Endothelial cell of hepatic sinusoid (primary cell): ENCODE data around the gene LELP1.
"Not testable (repeated sequence)": the region's sequence is repeated elsewhere in the genome, so short reads cannot be mapped to it uniquely, and the experiment has no call there.

Experiments used
- in situ Hi-C: cut with HindIII; loops from 2 replicates; pipeline ENCODE4 v1.10.0; 2017; ENCODE audit warnings: low sequenced_read_pairs

Gene LELP1

DNA sequence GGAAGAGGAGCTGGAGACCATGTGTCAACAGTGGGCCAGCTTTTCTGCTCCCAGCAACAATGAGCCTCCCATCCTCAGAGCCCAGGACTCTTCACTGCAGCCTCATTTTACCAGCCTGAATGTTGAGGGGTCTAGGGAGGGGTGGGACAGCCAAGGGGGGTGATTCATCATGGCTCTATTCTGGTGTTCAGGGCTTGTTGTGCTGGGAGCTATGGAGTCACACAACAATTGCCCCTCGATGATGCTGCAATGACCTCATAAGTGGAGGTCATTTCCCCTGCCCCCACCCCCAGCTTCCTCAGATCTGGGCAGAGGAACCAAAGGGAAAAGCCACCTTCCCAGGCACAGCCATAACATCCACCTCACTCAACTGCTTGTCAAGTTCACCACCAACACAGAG is at the start of gene LELP1:
LELP1 (plus strand) TSS at position 301 of the 400 bp plus-strand sequence. CDS start 1,278 bp downstream, outside the sequence.
- in situ Hi-C loops: no loop called here

DNA sequence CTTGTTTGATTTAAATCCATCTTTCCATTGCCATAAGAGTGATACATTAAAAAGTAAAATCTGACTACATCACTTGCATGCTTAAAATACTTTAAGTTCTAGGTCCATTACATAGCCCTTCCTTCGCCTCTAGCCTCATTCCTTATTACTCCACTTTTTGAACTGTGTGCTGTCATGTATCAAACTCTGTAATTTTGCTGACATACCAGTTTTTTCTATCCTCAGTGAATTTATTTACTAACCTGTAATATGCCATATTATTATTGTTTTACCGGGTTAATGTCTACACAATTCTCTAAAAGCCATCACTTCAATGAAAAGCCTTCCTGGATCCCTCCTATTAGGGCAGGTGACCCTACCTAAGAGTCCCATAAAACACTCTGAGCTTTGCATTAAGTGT is 47.7 kb upstream of the LELP1 start:
- in situ Hi-C loops: no loop called here

DNA sequence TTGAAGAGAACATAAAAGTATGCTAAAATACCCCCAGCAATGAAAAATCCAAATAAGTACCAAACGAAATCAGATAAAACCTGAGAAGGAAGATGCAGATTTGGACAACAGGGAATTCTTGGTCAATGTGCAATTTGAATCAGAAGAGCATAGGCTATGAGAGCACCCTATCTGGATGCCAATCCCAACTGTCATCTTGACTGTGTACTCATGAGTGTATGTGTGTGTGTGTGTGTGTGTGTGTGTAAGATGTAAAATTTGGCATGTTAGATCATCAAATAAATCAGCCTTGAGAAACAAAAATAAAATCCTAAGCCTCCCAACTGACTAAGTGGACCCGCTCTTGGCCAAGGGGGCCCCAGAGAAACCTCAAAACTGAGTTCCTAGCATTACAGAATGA is 34.5 kb upstream of the LELP1 start:
- in situ Hi-C loops: no loop called here

DNA sequence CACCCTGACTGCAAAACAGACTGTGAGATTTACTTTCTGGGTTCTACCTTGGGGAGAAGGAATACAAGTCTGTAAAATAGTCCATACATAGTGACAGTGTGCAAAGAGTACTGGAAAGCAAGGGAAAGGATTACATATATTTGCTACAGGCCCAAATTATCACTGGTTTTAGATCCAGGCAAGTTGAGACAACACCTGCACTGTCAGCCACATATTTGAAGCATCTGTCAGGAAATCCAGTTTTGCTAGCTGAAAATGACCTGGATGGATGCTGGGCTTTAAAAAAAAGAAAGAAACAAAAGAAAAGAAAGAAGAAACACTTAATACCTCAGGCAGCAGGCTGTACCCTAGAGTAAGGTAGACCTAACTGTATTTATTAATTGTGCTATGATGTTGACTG is 28.6 kb upstream of the LELP1 start:
- in situ Hi-C loops: loop anchor here (5.0 kb wide), 1 partner anchor 38 kb away; no protein-coding TSS in a partner anchor

DNA sequence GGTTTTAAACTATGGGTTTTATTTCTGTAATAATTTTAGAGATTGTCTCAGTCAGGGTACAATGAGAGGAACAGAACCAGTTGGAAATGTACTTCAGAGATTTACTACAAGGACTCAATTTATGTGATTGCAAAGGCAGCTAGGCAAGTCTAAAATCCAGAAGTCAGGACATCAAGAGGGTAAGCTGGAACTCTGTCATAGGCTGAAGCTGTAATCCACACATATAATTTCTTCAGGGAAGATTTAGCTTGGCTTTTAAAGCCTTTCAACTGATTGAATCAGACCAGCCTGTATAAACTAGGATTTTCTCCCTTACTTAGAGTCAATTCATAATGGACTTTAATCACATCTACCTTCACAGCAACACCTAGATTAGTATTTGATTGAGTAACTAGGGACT is 24.3 kb upstream of the LELP1 start:
- in situ Hi-C loops: no loop called here

DNA sequence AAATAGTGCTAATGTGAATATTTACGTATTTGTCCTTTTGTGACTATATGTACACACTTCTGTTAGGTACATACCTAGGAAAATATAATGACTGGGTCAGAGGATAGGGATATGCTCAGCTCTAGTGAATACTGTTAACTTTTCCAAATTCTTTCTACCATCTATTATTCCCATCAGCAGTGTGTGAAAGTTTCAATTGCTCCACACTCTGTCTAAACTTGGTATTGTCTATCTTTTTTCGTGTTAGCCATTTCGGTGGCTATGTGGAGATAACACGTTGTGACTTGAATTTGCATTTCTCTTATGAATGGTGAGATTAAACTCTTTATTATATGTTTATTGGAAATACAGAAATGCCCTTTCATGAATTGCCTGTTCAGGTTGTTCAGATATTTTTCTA is 22.7 kb upstream of the LELP1 start:
- in situ Hi-C loops: no loop called here

DNA sequence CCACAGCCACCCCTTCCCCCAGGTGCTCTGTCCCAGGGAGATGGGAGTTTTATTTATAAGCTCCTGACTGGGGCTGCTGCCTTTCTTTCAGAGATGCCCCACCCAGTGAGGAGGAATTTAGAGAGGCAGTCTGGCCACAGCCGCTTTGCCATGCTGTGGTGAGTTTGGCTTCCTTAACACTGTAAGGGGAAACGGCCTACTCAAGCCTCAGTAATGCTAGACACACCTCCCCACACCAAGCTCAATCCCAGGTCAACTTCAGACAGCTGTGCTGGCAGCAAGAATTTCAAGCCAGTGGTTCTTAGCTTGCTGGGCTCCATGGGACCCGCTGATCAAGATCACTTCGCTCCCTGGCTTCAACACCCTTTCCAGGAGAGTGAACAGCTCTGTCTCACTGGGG is 14.9 kb upstream of the LELP1 start:
- in situ Hi-C loops: not testable (repeated sequence)

DNA sequence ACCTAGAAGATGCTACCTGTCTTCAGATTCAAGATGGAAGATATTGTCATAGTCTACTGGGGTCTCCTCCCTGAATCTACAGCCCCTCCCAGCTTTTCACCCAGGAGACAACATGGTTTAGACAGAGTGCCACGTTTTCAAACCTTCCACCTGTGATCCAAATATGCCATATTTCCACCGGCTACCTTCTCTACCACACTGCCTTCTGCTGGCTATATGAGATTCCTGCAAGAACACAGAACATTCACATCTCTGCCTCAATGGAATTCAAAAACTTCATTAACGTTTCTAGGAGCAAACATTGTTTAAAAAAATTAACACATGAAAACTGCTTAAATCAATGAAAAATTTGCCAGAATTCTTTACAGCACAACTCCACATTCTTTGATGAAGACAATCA is 12.9 kb upstream of the LELP1 start:
- in situ Hi-C loops: no loop called here

DNA sequence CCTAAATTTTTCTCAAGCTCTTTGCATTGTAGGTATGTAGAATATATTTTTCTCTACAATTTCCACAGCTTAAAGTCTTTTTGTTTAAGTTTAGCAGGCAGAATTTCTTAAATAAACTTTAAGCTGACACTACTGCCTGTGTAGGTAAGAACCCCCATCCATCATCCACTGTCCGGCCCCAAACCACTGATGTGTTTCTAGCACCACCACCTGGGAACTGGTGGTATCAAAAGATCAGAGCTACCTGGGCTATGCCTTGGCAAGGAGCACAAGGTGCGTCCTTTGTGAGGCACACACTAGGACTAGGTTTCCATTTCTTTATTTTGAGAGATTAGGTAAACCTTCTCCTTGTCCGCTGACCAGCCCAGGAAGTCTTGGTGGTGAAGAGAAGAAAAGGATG is 10.5 kb upstream of the LELP1 start:
- in situ Hi-C loops: no loop called here

DNA sequence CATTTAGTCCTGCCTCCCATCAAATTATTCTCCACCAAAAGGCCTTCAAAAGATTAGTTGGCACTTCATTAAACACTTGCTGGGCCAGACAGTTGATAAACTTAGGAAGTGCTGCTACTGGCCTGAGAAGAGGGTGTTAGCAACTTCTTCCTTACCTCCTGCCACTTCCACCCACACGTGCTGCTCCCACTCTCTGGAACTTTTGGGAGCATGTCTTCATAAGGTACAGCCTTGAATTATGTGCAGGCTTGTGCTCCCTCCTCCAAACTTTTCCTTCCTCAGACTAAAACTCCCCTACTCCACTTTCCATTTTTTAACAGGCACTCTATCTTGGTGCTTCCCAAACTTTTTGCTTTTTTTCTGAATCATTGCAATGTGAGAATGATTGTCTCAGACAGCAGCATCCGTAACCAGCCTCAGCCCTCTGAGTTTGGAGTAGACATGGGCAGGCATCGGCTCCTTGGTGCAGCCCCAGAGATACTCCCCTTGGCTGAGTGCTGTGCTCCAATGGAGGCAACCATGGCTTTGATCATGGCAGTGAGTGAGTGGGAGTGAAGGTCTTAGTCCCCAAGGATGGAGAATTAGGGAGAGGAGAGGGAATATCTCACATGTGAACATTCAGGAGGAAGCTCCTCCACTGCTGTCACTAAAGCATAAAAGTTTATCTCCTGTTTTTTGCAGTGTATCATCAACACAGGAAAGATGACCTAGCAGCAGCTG is 8.7 kb upstream of the LELP1 start:
- in situ Hi-C loops: no loop called here

DNA sequence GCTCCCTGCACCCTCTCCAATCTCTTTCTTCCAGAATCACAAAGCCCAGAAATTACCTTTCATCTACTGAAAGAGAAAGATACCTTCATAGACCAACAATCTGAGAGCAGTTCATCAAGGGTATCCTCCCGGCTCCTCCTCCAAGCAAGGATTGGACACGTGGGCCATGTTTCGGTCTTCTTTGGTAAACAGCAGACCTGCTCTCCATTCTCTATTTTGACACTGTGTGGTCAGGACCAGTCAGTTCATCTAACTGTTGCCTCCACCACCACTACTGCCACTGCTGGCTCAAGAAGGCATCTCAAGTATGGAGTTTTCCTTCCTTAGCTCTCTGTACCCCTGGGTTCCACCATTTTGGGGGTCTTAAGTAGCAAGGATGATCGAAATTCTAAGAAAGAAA is 8.0 kb upstream of the LELP1 start:
- in situ Hi-C loops: no loop called here

DNA sequence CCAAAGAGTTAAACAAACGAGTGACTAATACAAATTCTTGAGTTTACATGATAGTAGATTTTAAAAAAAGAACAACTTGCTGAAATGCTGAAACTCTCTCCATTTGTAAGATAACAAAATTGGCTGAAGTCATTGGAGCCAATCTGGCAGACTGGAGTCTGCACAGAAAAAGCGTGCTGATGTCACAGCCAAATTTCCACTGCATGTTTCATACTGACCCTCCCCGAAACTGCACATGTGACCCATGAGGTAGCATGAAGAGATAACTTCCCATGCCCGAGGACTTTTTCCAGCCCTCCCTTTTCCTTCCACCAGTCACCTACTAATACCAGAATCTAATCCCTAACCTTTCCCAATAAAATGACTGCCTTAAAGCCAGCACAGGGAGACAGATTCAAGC is 1.2 kb upstream of the LELP1 start:
- in situ Hi-C loops: no loop called here

DNA sequence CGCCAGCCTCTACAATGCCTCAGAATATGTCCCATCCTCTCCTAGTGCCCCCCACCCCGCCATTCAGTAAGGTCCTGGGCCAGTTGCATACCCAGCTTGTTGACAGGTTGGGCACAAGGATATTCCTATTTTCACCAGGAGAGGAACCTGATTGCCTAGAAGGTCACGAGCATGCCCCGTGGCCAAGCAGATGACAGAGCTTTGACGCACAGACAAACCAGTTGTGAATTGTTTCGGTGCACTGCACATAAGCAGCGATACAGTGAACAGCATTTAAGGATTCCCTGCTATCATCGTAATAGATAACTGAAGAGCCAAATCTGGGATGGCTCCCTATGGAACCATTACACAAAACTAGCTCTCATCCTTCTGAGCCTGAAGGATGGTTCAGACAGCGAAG is 3.4 kb downstream of the LELP1 start:
- in situ Hi-C loops: no loop called here

DNA sequence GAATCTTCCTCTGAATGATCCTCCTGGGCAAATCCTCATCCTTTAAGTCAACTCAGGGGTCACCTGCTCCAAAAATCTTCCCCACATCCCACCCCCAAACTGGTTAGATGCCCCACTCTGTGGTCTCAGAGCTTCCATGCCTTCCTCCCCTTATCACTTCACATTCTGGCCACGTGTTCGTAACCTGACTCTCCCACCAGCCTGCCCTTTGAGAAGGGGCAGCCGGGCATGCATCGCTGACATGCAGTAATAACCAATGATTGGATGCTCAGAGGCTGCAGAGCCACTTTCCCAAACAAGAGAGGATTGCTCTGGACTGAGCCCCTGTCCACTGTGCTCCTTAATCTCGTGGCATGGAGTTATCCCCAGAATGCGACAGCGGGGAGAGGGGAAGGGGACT is 7.0 kb downstream of the LELP1 start:
- in situ Hi-C loops: loop anchor here (5.0 kb wide), 1 partner anchor 38 kb away; no protein-coding TSS in a partner anchor

DNA sequence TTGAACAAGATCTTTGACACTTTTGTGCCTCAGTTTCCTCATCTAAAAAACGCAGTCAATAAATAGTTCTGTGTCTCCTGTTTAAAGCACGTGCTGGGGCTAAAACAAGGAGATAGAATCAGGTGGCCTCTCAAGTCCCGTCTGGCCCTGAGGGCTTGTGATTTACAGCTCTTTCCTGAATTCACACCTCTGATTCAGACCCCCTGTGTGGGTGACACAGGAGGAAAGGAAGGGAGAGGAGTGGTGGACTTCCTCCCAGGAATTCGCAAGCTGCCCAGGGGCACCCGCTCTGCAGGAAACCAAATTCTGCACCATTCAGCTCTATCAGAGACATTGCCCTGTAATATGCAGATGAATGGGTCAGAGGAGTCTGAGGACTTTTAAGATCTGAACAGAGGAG is 9.0 kb downstream of the LELP1 start:
- in situ Hi-C loops: loop anchor here (5.0 kb wide), 1 partner anchor 40 kb away; no protein-coding TSS in a partner anchor

DNA sequence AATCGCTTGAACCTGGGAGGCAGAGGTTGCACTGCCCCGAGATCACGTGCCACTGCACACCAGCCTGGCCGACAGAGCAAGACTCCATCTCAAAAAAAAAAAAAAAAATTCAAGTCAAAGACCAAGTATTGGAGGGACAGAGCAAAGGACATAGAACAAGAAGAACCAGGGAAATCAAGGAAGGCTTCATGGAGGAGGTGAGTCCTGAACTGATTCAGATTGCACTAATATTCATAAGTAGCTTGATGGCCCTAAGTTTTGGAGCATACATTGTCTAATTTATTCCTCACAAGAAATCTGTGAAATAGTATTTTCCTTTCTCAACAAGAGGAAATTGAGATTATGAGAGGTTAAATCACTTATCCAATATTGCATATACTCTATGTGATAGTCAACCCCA is 10.3 kb downstream of the LELP1 start:
- in situ Hi-C loops: loop anchor here (5.0 kb wide), 1 partner anchor 41 kb away; no protein-coding TSS in a partner anchor

DNA sequence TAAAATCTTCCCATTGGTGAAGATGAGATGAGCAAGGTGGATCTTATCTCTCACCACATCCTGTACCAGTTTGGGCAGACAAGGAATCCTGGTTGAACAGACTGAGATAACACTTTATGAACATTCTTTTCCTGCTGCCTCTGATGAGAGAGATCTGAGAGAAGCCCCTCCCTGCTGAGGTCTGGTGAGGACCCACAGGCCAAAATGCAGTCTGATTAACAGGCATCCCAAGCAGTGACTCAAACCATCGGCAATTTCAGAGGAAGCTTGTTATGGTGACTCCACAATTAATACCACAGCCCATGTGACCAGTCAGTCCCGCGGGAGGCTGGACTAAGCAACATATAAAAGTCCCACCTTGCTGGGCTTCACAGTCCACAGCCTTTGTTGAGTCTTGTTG is 14.0 kb downstream of the LELP1 start, which contains the start of gene PRR9:
PRR9 (plus strand) TSS at position 373 of the 400 bp plus-strand sequence. CDS start 561 bp downstream, outside the sequence.
- in situ Hi-C loops: no loop called here

DNA sequence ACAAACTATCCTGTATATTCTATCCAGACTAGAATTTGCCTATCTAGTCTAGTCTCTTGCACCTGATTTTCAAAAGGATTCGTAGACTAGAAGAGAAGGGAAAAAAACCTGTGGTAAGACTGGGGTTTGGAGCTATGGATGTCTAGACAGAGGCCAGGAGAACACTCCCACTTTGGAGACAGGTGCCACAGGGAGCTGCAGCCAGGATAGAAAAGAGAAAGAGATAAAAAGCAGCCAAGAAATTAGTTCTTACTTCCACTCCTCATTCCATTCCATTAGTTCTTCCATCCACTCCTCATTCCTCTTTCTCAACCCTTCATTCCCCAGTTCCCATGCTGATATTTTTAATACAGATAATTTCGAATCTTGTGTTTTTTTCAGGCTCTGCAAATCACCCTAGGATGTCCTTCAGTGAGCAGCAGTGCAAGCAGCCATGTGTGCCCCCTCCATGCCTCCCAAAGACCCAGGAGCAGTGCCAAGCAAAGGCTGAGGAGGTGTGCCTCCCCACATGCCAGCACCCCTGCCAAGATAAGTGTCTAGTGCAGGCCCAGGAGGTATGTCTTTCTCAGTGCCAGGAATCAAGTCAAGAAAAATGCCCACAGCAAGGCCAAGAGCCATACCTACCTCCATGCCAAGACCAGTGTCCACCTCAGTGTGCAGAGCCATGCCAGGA is 14.7 kb downstream of the LELP1 start:
- in situ Hi-C loops: no loop called here

DNA sequence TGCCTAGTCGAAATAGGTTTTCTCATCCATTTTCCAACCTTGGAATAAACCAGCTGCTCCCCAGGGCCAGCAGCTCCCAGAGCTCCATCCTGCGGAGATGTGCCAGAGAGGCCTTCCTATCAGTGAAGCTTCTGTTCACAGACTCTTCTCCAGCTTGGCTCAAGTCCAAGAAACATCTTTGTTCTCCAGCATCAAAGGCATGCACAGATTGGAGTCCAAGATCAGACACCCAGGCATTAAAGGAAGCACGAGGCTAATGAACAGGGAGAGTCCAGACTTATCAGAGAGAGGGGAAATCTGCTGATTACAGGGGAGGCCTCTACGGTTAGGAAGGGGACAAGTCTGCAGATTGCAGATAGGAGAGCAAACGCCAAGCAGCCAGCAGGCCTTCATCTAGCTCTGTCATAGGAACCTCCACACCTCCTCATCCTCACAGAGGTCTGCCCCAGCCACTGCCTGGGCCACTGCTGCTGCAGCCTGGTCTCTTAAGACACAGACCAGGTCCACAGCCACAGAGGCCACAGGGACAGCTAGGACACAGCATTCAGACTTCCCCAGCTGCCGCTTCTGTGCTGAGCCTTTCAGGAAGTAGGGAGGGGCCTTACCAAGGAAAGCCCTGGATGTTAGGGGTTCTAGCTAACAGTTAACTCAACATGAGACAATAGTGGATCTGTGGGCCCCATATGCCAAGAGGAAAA is 17.5 kb downstream of the LELP1 start:
- in situ Hi-C loops: no loop called here

DNA sequence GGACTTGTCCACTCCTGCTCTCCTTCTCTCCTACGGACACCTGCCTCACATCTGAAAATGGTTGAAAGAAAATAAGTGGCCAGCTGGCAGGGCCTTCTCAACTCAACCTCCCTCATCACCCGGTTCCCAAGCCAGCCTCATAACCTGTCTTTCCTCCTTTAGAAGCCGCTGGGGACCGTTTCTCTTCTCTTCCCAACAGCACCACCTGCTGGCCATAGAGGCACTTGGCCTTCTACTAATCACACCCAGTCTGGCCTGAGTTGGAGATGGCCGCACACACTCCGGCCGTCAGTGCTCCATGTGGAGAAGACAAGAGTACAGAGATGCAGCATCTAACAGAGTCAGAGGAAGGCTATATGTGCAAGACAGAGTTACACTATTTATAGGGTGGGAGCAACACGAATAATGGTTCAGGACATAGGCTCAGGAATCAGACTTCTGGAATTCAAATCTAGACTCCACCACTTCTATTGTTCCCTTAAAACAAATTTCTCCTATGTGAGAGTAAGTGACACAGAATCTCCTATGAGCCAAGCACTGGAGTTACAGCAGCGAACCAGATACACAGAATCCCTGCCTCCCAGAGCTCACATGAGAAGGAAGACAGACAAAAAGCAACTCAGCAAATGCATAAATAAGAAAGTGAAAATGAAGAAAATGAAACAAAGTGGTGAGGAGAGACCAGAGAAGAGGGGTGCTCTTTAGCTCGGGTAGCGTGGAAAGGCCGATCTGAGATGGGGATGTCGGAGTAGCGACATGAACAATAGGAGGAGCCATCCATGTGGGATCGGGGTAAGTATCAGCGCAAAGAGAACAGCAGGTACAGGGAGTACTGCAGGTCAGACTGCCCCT is 20.0 kb downstream of the LELP1 start:
- in situ Hi-C loops: not testable (repeated sequence)

DNA sequence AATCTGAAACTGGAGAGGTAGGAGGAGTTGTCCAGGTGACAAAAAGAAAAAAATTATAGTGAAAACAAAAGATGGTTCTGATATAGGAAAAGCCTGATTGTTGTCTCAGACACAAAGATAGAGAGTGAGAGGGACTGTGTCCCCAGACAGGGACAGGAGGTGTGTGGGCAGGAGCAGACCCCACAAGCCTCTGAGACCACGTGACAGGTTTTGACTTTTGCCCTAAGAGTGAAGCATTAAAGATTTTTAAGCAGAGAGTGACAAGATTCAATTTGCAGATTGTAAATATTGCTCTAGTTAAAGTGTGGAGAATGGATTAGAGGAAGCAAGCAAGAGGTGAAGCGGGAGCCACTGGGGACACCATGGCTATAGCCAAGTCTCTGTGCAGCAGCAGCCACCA is 24.6 kb downstream of the LELP1 start:
- in situ Hi-C loops: no loop called here
